G401.6 (cell line): ENCODE results near the gene NEK10.
"Not testable (repeated sequence)": the region's sequence is repeated elsewhere in the genome, so short reads cannot be mapped to it uniquely, and the experiment has no call there.

Source experiments
- FAIRE-seq: peaks from 2 replicates; lab custom pipeline; 2012; peaks lifted over from hg19 to GRCh38; lab: Jason Lieb, UNC

NEK10 gene, protein sequence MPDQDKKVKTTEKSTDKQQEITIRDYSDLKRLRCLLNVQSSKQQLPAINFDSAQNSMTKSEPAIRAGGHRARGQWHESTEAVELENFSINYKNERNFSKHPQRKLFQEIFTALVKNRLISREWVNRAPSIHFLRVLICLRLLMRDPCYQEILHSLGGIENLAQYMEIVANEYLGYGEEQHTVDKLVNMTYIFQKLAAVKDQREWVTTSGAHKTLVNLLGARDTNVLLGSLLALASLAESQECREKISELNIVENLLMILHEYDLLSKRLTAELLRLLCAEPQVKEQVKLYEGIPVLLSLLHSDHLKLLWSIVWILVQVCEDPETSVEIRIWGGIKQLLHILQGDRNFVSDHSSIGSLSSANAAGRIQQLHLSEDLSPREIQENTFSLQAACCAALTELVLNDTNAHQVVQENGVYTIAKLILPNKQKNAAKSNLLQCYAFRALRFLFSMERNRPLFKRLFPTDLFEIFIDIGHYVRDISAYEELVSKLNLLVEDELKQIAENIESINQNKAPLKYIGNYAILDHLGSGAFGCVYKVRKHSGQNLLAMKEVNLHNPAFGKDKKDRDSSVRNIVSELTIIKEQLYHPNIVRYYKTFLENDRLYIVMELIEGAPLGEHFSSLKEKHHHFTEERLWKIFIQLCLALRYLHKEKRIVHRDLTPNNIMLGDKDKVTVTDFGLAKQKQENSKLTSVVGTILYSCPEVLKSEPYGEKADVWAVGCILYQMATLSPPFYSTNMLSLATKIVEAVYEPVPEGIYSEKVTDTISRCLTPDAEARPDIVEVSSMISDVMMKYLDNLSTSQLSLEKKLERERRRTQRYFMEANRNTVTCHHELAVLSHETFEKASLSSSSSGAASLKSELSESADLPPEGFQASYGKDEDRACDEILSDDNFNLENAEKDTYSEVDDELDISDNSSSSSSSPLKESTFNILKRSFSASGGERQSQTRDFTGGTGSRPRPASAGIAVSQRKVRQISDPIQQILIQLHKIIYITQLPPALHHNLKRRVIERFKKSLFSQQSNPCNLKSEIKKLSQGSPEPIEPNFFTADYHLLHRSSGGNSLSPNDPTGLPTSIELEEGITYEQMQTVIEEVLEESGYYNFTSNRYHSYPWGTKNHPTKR

DNA sequence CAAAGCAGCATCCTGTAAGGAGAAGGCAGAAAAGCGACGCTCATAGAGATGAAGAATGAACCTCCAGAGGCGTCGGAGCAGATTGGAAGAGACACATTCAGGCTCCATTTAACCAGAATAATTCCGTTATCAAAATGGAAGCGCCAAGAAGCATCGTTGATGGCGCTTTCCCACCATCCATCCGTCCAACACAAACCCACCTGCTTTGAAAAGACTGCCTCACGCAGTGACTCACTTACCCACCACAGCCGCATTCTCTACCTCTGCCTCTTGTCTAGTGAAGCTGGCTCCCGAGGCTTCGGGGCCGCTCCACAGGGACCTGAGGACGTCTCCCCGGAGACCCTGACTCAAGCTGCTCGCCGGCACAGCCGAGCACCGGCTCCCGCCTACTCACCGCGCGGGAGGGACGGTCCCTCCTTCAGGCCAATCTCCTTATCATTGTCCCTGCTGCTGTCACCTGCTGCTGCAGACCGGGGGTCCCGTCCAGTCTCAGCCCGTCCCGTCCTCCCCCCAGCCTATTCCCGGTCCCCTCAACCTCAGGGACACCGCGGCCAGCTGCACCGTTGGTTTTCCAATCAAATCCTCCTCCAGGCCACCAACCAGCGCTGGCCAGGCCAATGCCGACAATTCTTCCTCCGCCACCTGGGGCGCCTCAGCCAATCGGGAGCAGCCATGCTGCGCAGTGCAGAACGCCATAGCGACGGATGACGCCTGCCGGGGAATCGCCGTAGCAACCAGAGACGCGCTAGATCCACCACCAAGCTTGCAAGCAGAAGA is at the start of gene NEK10:
NEK10 (minus strand) TSS at position 553 of the 777 bp plus-strand sequence. CDS start 16,501 bp downstream, outside the sequence.
- no peak for FAIRE-seq

- no peak for FAIRE-seq
Measured at GRCh38 chr3:27415202-27415601, 46.0 kb upstream of the NEK10 start.

- peak; percentile 71 for FAIRE-seq
Measured at GRCh38 chr3:27392950-27393679, 23.9 kb upstream of the NEK10 start.

DNA sequence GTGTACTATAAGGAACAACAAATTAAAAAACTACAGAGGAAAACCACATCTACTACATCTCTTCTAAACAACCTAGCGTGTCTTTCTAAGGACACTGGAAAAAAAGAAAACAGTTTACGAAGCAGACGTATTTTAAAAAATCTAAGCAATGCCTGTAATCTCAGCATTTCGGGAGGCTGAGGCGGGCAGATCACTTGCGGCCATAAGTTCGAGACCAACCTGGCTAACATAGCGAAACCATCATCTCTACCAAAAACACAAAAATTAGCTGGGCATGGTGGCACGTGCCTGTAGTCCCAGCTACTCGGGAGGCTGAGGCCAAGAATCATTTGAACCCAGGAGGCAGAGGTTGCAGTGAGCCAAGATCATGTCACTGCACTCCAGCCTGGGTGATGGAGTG is 23.2 kb upstream of the NEK10 start:
- FAIRE-seq = not testable (repeated sequence)

- FAIRE-seq = no peak
Measured at GRCh38 chr3:27391796-27392195, 22.6 kb upstream of the NEK10 start.

DNA sequence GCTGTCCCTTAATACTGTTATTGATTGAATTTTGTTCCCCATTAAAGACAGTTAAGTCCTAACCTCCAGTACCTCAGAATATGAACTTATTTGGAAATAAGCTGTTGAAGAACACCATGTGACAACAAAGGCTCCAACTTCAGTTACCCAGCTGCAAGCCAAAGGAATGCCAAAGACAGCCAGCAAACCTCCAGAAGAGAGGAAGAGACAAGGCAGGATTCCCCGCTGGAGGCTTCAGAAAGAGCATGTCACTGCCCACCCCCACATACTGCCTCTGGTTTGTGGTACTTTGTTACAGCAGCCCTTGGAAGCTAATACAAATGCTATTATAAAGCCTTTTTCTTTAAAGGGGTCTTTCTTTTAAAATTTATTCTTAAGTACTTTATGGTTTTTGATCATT is 18.4 kb upstream of the NEK10 start:
- FAIRE-seq = no peak

- FAIRE-seq = peak; percentile 17
Measured at GRCh38 chr3:27385504-27385903, 16.3 kb upstream of the NEK10 start.

GRCh38 chr3:27384191-27384590 is 15.0 kb upstream of the NEK10 start:
- no peak for FAIRE-seq

- peak; percentile 48 for FAIRE-seq
Measured at GRCh38 chr3:27380433-27381357, 11.5 kb upstream of the NEK10 start.

GRCh38 chr3:27378331-27378730 is 9.1 kb upstream of the NEK10 start:
- FAIRE-seq = peak; percentile 48

DNA sequence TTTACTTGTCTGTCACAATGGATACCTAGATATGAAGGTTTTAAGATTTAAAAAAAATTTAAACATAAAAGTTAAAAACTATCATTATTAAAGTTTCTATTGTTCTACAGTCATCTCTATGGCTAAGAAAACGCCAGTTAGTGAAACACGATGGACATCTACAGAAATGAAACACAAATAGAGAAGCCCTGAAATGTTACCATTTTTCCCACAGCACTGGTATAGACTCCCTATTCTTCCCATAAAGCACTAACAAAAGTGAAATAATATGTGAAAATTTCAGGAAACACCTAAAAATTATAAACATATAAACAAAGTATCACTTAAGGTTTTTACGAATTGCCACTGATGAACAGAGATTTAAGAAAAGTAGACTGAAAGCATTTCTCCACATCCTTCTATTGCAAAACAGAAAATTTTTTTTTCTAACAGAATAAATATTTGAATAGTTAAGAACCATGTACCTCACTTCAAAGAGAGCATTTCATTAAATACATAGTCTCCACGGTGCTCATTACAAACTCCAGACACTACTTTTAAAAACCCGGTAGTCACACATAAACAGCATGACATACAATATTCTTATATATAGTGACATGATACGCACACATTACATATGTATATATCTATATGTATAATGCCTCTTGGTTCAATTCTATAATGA is 7.1 kb upstream of the NEK10 start:
- FAIRE-seq = peak; percentile 41

GRCh38 chr3:27366062-27366591 is 3.1 kb downstream of the NEK10 start:
- FAIRE-seq = no peak

DNA sequence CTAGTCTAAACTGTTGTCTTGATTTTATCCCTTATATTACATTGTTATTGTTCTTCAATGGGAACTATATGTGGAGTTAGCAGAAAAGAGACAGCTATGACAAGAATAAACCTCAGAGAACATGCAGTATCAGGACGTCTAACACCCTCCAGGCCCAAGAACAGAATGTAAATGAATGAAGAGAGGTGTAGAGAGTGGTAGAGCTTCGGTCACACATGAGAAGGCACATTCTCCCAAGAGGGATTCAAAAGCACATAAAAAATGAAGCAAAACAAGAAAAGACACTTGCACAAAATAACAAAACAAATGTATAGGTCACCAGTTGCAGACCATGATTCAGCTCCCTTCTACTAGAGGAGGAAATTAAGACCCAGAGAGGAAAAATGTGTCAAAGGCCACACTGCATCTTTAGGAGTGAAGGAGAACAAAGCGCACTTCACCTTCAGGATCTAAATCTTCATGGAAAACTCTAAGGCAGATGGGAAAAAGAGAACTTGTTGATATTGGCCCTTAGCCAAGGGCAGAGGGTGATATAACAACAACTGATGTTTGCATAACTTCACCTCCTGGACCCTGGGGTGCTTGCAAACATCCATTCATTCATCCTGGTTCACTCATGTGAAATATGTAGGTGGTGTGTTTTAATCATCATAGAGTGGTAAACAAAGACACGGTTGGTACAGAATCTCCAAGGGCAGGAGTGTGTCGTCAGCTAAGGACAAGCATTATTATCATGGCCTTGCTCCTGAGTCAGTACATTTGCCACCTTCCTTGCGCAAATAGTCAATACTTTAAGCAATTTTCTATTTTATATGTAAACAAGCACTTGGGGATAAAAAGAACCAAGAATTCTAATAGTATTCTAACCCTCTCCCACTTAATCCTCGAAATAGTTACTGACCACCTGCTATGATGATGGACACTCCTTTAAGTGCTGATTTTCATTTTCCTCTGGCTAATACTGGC is 8.8 kb downstream of the NEK10 start:
- no peak for FAIRE-seq

GRCh38 chr3:27358372-27358771 is 10.8 kb downstream of the NEK10 start:
- no peak for FAIRE-seq

DNA sequence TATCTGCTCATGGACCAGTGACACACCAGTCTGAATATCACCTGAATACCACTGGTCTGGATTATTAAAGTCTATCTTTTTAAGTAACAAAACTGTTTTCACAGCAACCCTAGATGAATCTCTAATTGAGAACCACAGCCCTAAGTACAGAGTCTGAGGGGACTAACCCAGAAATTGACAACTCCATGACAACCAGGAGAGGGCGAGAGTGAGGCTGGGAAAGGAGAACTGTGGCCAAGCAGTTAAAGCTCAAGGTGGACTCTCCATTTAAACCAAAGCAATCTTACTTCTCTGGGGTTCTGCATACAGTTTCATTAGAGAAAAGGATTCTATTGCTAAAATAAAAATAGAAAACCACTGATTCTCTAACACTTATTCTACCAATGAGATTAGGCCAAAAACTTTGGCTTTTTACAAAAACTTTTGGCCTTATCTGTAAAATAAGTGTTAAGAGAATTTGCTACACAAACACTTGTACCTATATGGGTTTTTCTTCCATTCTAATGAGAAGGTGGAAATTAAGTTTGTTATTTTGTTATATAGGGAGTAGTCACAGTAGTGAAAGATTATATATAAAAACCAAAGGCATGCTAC is 11.4 kb downstream of the NEK10 start:
- peak; percentile 96 for FAIRE-seq

GRCh38 chr3:27356976-27357375 is 12.2 kb downstream of the NEK10 start:
- FAIRE-seq = no peak

DNA sequence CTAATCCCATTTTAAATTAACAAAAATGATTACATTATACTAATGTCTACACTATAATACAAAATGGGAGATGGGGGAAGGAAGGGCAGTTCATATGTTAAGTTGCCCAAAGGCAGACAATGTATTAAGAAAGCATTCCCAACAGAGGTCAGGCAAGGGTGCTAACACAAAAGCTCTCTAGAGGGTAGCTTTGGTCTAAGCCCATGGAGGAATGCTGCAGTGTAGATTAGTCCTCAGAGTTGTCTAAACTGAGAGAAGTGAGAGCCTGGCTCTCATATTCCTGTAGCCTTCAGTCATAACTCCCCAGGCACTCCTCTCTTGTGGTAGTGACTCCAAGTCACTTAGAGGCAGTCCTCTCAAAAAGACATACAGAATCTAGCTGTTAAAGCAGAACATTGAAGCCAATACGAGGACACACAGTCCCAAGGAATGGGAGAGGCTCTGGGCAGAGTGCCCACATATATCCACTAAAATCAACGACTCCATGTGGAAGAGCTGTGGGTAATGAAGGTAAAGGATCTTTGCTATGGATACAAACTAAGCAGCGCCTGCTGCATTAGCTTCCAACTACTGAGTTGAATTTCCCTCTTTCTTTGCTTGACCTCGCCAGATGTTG is 14.5 kb downstream of the NEK10 start:
- FAIRE-seq = no peak
